Stimulated activated CD4-positive, alpha-beta T cell treated with anti-CD3 and anti-CD28 coated beads, Interleukin-2, amount 100 ng/mL, for 4 hours (primary cell): Measurements from ENCODE around the gene TEAD3.
"Not testable (repeated sequence)": the region's sequence is repeated elsewhere in the genome, so short reads cannot be mapped to it uniquely, and the experiment has no call there.

Source experiments
- DNase-seq: peaks from one replicate; pipeline ENCODE4 v3.0.0-alpha.2; 2020; ENCODE audit warnings: low read depth

TEAD3 gene

DNA sequence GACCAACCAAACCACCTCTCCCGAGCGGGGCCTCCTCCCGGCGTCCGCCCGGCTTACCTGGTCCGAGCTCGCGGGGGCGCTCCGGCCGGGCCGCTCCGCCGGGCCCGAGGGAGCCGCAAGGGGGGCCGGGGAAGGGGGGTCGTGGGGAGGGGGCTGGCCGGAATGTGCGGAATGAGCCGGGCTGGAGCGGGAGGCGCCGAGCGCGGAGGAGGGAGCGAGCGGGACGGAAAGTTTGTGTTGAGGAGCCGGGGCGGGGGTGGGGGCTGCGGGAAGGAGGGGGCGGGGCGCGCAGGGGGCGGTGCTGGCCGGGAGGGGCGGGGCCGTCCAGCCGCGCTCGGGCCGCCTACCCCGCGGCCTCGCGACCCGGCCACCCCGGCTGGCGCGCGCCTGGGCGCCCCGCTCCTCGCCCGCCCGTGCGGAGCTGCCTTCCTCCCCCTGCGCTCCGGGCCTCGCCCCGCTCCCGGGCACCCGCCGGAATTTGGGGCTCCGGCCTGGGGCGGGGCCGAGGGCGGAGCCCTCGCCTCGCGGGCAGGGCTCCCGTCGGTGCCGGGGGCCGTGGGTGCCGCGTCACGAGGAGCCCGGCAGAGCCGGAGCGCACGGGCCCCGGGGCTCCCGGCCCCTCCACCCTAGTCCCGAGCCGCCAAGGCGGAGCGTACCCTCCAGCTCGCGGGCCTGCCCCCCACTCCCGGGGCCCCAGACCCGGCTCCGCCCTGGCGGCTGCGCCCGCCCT is at the start of gene TEAD3:
Gene TEAD3 (minus strand): TSS at position 239 of the 730 bp plus-strand sequence.
- peak; percentile 38 for DNase-seq

DNA sequence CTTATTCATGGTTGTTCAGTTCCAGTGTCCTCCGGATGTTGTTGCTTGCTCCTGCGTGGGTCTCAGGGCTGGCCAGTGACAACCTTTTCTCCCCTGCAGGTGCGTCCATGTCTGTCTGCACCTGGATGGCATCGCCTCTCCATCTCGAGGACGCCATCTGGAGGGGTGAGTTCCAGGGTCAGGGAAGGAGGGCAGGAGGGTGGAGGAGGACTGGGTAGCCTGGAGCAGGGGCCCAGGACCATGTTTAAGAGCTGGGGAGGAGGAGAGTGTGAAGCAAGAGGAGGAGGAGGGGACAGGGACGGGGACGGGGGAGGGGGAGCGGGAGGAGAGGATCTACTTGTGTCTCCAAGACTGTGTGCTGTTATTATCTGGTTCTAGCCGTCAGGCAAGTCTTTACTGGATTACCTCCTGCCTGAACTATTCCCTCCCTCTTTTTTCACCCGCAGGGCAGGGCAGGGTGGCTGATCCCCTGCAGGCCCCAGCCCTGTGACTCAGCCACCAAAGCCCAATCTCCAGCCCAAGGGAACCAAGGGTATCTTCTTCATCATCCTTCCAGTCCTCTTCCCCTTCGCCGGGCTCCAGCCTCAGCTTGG is 48.0 kb upstream of the TEAD3 start:
- no peak for DNase-seq

- no peak for DNase-seq
These were observed 46.7 kb upstream of the TEAD3 start for GRCh38 chr6:35543459-35544193.

DNA sequence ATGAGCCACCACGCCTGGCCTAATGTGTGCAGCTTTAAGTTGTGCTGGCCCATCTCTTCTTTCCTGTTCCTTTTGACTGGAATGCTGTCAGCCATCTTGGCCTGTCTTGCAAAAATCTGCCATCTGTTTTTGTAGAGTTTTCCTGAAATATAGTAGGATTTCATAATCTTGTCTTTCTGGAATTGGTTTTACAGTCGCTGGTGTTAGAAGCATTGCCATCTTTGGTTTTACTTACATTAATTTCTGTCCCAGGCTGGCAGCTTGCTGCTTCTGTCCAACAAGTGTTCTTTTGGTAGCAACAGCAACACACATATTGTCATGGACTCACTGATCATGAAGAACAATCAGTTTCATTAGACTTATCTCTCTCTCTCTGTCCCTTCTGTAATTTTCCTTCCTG is 45.0 kb upstream of the TEAD3 start:
- no peak for DNase-seq

DNA sequence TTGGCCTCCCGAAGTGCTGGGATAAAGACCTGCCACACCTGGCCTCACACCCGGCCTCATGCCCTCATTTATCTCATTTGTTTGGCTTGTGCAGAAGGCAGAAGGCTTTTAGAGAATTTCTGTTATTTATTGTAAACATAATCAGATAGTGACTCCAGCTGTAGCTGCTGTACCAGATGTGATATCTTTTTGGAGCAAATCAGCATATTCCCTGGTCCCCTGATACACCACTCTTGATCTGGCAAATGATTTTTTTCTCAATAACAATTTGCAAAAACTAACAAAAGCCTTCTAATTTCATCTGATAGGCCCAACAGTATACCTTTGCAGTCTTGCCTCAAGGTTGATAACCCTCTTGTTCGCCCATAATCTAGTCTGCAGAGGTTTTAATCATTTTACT is 42.3 kb upstream of the TEAD3 start:
- no peak for DNase-seq

- DNase-seq: not testable (repeated sequence)
These were observed 39.0 kb upstream of the TEAD3 start for GRCh38 chr6:35535847-35536246.

- DNase-seq: no peak
These were observed 37.7 kb upstream of the TEAD3 start for GRCh38 chr6:35534407-35535170.

DNA sequence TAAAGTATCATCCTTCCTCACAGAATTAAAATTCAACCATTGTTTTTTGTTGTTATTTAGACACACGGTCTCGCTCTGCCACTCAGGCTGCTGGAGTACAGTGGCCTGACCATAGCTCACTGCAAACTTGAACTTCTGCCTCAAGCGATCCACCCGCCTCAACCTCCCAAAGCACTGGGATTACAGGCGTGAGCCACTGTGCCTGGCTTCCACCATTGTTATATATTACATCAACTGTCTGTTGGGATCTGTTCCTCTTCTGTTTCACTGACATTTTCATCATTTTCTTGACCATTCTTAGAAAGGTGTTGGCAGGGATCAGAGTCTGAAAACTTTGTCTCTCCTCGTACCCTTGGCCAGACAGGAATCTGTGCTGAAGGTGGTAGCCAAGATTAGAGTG is 37.1 kb upstream of the TEAD3 start:
- DNase-seq: no peak

GRCh38 chr6:35532126-35532525 is 35.2 kb upstream of the TEAD3 start:
- DNase-seq: no peak

- DNase-seq: no peak
These were observed 27.6 kb upstream of the TEAD3 start for GRCh38 chr6:35524380-35525020.

DNA sequence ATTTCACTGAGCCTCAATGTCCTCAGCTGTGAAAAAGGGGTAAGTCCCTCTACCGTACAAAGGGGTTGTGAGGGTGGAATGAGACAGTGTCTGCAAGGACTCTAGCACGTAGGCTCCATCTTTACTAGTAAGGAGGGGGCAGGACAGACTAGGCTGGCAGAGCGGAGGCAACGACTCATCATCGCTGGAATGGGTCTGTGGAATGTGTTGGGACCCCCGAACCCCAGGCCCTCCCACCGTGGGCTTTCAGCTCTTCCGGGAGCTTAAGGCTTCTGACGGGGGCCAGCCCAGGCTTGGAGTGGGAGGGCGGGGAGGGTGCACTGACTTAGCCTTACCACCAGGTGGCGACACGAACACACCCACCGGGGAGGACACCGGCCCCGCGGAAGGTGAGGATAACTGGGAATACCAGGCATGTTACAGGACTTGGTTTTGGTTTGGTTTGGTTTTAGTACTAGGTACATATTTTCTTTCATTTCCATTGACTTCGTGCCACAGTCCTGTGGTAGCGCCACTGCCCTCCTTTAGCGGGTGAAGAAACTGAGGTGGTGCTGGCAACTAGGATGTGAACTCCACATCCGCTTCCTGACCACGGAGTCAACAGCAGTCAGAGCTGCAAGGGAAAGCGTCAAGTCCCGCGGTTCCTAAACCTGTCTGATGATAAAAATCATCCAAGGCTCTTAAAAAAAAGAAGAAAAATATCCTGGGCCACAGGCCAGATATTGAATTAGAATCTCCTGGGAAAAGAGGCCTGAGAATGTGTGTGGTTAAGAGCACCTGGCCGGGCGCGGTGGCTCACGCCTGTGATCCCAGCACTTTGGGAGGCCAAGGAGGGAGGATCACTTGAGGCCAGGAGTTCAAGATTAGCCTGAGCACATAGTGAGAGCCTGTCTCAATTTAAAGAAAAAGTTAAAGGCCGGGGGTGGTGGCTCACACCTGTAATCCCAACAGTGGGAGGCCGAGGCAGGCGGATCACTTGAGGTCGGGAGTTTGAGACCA is 26.1 kb upstream of the TEAD3 start:
- DNase-seq: peak; percentile 68

DNA sequence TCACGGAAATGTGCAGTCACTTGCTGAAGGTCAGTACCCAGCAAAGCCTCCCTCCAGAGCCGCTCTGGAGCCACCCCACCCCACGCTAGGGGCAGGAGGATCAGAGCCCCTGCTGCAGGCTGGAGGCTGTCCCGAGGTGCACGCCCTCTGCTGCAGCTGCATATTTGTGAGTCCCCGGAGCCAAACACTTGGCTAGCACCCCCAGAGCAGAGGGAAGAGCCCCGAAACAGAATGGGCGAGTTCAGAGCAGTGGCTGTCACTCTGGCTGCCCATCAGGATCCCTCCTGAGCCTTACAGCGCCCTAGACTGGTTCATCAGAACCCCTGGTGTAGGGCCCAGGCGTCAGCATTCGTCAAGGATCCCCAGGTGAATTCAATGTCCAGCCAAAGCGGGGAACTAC is 25.3 kb upstream of the TEAD3 start:
- no peak for DNase-seq

GRCh38 chr6:35521235-35521634 is 24.4 kb upstream of the TEAD3 start:
- DNase-seq: no peak

GRCh38 chr6:35519313-35520015 is 22.6 kb upstream of the TEAD3 start:
- DNase-seq: no peak

DNA sequence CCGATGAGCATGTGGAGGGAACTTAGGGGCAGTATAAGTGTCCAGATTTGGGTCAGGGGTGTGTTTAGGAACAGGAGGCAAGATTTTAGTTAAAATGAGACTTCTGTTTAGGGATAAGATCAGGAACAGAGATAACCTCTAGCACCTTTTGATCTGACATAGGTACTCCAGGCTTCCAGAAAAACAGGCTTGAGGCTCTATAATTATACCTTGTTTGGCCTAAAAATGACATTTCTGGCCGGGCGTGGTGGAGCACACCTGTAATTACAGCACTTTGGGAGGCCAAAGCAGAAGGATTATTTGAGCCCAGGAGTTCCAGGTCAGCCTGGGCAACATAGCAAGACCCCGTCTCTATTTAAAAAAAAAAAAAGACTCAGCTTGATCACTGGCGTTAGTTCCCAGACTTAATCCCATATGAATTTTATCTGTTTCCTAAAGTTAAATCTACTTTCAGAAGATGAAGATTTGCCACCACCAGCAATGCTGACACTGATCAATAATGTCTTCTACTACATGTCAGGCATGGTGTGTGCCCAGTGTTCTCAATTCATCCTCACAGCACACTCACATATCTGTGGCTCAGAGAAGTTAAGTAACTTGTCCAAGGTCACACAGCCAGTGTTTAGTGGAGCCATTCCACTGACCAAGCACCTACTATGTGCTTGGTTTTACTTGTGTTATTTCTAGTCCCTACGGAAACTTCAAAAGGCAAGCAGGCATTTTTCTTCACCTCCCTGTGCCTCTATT is 21.9 kb upstream of the TEAD3 start:
- DNase-seq: no peak

DNA sequence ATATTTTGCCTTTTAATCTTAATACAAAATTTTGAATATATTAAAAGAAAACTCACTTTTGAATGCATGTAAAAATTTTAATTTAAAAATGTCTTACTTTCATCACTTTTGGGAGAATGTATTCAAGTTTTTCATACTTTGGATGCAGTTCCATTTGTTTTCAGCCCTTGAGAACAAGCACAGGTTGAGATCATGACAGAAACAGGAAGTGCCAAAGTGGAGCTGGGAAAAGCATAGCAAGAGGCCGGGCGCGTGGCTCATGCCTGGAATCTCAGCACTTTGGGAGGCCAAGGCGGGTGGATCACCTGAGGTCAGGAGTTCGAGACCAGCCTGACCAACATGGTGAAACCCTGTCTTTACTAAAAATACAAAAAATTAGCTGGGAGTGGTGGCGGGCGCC is 21.1 kb upstream of the TEAD3 start:
- not testable (repeated sequence) for DNase-seq

- DNase-seq: no peak
These were observed 19.8 kb upstream of the TEAD3 start for GRCh38 chr6:35516712-35517111.

GRCh38 chr6:35515939-35516338 is 19.1 kb upstream of the TEAD3 start:
- not testable (repeated sequence) for DNase-seq

DNA sequence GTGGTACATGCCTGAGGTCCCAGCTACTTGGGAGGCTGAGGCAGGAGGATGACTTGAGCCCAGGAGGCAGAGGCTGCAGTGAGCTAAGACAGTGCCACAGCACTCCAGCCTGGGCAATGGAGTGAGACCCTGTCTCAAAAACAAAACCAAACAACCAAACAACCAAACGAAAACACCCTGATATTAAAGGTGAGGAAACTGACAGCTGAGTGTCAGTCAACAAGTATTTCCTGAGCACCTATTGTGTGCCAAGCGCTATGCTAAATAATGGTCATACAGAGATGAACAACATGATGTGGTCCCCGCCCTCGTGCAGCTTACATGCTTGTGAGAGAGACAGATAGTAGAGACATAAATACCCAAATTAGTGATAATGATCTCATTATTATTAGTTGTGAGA is 17.7 kb upstream of the TEAD3 start:
- no peak for DNase-seq
